SK-N-MC (cell line): ENCODE measurements around the gene UBE2R2.

Source experiments
- EZH2 ChIP-seq: fragments of 200-600 bp; sonication (generic); IDR thresholded peaks from one replicate; pipeline ENCODE4 v1.6.1; 2017; ENCODE audit warnings: antibody characterized with exemption
- FOXP2 ChIP-seq: optimal IDR thresholded peaks from 2 replicates; pipeline ENCODE3; 2011; ENCODE audit warnings: mild to moderate bottlenecking, moderate library complexity; ENCODE audit not compliant: insufficient read depth; ENCODE audit errors: extremely low read length, control extremely low read depth
- POLR2AphosphoS5 ChIP-seq: IDR thresholded peaks from 2 replicates; pipeline ENCODE4 v1.6.1; 2012; ENCODE audit warnings: mild to moderate bottlenecking, low read depth, low read length, borderline replicate concordance

DNA sequence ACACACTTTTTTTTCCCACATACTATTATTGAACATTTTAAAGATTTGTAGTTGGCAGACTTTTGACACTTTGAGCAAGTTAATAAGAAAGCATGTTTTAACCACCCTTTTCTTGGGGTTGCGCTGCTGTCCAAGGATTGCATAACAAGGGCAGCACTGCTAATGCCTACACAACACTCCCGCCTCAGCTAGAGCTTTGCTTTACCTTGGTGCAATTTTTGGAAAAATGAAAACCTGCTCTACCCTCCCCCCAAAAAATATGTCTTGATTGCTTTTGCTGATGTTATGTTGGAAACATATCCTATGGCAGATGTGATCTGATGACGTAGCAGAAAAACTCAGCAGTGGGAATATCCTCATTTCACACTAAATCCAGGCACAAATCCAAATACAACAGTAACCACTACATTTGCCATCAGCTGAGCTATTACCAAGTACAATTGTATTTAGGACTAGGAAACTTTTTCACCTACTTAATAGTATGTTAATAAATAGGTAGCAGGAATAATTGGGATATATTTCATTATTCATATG is 51.5 kb downstream of the UBE2R2 start:
- TF ChIP-seq EZH2 (no peak), POLR2AphosphoS5 (no peak), FOXP2 (no peak)
